Measurements from ENCODE around the gene PAOX. TPM values are rescaled to one million over a fixed set of nuclear protein-coding genes. Genes with fewer than 3 reads are reported as not detected.

PAOX gene
- total RNA-seq, 2 donors from 2014 or later = 12.4 to 13.8 TPM

DNA sequence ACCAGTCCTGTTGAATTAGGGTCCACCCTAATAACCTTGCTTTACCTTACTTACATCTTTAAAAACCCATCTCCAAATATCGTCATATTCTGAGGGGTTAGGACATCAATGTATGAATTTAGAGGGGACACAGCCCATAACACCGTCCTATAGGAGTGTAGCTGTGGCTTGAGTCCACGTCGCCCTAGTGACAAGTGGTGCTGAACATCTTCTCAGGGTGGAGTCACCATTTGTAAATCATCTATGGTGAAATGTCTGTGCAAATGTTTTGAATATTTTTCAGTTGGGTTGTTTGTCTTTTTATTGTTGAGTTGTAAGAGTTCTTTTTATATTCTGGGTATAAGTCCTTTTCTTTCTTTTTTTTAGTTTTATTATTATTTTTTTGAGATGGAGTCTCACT, 37.1 kb upstream of the PAOX start:
- no peaks in the 10 kb centered on the region for H3K36me3 Mint-ChIP-seq (ENCODE audit: insufficient read depth in 2 of 2)
- no peaks in the 10 kb centered on the region for H3K9me3 Mint-ChIP-seq
- peaks cover 33% of the 10 kb centered on the region for H3K27me3 Mint-ChIP-seq (ENCODE audit: low read depth)
- DNase-seq (no peak), ATAC-seq (replicated peaks in 1 of 2) (no peak)
- H3K4me1 Mint-ChIP-seq (ENCODE audit: low read depth) = no peaks in the 10 kb centered on the region
- H3K4me3 Mint-ChIP-seq = no peak overlapping the region
- no peak overlapping the region for H3K27ac Mint-ChIP-seq

DNA sequence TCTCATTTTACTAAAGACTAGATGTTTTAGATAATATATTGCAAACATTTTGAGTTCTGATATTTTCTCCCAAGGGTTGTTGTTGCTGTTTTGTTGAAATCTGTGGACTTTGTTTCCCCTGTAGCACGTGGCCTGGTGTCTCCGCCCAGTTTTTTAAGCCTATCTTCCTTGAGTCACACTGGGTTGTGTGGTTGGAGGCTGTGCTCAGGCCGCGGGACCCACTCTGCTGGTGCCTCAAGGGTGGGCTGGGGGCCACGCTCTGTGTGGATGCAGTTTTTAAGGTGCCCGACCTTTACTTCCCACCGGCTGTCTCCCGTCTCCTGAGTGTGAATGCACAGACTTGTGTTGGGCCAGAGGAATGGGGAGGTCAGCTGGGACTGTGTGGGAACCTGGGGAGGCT, 36.1 kb upstream of the PAOX start:
- Mint-ChIP-seq H3K27me3 (ENCODE audit: low read depth) (peaks cover 33% of the 10 kb centered on the region), H3K4me3 (no peak overlapping the region), H3K27ac (no peak overlapping the region), H3K9me3 (no peaks in the 10 kb centered on the region), H3K4me1 (ENCODE audit: low read depth) (no peaks in the 10 kb centered on the region), H3K36me3 (ENCODE audit: insufficient read depth in 2 of 2) (no peaks in the 10 kb centered on the region)
- DNase-seq (no peak), ATAC-seq (replicated peaks in 1 of 2) (no peak)

DNA sequence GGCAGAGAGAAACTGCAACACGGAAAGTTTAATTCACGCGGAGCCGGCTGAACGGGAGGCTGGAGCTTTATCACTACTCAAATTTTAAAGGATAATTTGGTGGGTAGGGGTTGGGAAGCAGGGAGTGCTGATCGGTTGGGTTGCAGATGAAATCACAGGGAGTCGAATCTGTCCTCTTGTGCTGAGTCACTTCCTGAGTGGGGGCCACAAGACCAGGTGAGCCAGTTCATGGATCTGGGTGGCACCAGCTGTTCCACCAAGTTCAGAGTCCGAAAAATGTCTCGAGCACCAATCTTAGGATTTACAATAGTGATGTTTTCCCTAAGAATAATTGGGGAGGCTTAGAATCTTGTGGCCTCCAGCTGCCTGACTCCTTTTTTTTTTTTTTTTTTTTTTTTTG, 35.5 kb upstream of the PAOX start:
- Mint-ChIP-seq H3K36me3 (ENCODE audit: insufficient read depth in 2 of 2) (no peaks in the 10 kb centered on the region), H3K9me3 (no peaks in the 10 kb centered on the region), H3K4me1 (ENCODE audit: low read depth) (no peaks in the 10 kb centered on the region), H3K27ac (no peak overlapping the region), H3K27me3 (ENCODE audit: low read depth) (peaks cover 33% of the 10 kb centered on the region), H3K4me3 (no peak overlapping the region)
- ATAC-seq (replicated peaks in 1 of 2) (no peak), DNase-seq (no peak)

DNA sequence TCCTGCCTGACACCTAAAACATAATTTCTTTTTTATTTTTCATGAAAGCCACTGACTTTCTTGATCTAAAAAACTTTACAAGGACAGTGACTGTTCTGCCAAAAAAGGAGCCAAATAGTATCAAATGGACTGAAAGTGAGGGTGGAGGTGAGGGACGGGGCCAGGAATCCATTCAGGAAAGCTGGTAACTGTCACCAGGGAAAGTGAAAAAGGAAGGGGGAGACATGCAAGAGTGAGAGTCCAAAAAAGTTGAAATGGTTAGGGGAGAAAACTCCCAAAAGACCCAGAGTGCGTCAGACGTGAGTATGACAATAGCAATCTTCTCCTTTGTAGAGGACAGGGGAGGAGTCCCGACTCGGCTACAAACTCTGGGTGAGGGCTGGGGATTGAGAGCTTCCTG, 34.8 kb upstream of the PAOX start:
- peaks cover 4% of the 10 kb centered on the region for H3K4me1 Mint-ChIP-seq (ENCODE audit: low read depth)
- ATAC-seq (replicated peaks in 1 of 2) = no peak
- no peak overlapping the region for H3K27ac Mint-ChIP-seq
- H3K9me3 Mint-ChIP-seq = no peaks in the 10 kb centered on the region
- no peak overlapping the region for H3K4me3 Mint-ChIP-seq
- no peaks in the 10 kb centered on the region for H3K36me3 Mint-ChIP-seq (ENCODE audit: insufficient read depth in 2 of 2)
- DNase-seq = no peak
- H3K27me3 Mint-ChIP-seq (ENCODE audit: low read depth) = peaks cover 38% of the 10 kb centered on the region

DNA sequence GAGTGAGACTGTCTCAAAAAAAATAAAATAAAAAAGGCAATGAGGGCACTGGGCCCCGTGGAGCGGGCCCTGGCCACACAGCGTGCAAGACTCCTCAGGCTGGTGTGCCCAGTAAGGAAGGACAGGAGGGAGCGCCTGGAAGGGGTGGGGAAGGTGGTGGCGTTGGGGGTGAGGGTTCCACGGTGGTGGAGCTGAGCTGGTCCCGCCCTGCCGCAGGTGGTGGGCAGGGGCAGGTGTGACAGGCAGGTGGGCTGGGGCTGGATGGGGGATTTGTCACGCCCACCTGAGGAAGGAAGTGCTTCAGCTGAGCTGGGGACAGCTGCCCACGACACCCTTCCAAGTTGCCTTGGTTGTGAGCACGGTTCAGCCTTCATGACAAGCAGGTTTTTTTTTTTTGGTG, 32.6 kb upstream of the PAOX start:
- H3K36me3 Mint-ChIP-seq (ENCODE audit: insufficient read depth in 2 of 2) = no peaks in the 10 kb centered on the region
- ATAC-seq (replicated peaks in 1 of 2) = no peak
- no peak for DNase-seq

DNA sequence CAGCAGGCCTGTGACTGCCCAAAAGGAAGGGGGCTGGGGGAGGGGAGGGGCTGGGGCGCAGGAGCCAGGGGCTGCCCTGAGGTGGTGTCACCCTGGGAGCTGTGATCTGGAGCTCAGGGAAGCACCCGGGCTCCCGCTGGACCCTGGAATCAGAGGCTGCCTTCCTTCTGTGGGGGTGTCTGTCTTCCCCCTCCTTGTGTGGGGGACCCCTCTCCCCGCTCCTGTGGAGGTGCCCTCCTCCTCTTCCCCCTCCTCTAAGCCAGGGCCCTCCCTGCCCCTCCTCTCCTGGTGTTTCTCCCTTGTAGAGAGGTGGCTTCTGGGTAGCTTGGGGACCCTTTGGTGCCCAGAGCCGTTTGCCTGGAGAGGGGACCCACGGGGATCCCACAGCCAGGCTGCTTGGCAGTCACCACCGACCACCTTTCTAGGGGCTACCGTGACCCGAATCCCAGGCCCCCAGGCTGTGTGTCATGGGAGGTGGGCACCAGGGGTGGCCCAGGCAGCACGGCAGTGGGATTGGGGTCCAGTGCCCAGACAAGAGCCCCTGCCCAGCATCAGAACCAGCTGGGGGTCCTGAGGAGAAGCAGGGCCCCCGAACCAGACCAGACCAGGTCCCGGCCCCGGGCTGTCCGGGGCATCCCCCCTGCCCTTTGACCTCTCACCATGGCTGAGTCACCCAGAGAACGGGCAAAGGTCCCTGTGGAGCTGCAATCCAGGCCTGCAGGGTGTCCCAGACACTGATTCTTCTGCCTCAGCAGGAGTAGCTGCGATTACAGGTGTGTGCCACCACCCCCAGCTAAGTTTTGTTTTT, 31.1 kb upstream of the PAOX start:
- Mint-ChIP-seq H3K4me3 (no peak overlapping the region), H3K27ac (no peak overlapping the region), H3K36me3 (ENCODE audit: insufficient read depth in 2 of 2) (no peaks in the 10 kb centered on the region), H3K4me1 (ENCODE audit: low read depth) (peaks cover 6% of the 10 kb centered on the region), H3K9me3 (no peaks in the 10 kb centered on the region), H3K27me3 (ENCODE audit: low read depth) (peaks cover 36% of the 10 kb centered on the region)
- ATAC-seq (replicated peaks in 1 of 2) (no peak), DNase-seq (no peak)

More for the DNA sequence above, 32.6 kb upstream of the PAOX start:
- Mint-ChIP-seq H3K4me1 (ENCODE audit: low read depth) (peaks cover 6% of the 10 kb centered on the region), H3K27ac (no peak overlapping the region), H3K4me3 (no peak overlapping the region), H3K27me3 (ENCODE audit: low read depth) (peaks cover 41% of the 10 kb centered on the region), H3K9me3 (no peaks in the 10 kb centered on the region)

DNA sequence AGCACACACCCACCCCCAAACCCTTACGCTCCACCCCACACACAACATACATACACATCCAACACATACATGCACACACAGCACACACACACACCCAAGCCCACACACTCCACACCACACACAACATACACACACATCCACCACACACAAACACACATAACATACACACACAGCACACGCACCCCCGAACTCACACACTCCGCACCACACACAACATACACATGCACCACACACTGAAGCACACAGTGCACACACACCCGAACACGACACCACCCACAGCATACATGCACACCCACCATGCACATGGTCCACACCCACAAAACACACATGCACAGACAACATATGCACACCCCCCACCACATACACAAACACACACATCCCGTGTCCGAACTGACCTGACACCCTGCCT, 29.9 kb upstream of the PAOX start:
- DNase-seq (no peak), ATAC-seq (replicated peaks in 1 of 2) (no peak)
- H3K4me1 Mint-ChIP-seq (ENCODE audit: low read depth) = peaks cover 6% of the 10 kb centered on the region
- H3K27me3 Mint-ChIP-seq (ENCODE audit: low read depth) = peaks cover 29% of the 10 kb centered on the region
- H3K9me3 Mint-ChIP-seq = no peaks in the 10 kb centered on the region
- H3K4me3 Mint-ChIP-seq = no peak overlapping the region
- no peaks in the 10 kb centered on the region for H3K36me3 Mint-ChIP-seq (ENCODE audit: insufficient read depth in 2 of 2)
- no peak overlapping the region for H3K27ac Mint-ChIP-seq

DNA sequence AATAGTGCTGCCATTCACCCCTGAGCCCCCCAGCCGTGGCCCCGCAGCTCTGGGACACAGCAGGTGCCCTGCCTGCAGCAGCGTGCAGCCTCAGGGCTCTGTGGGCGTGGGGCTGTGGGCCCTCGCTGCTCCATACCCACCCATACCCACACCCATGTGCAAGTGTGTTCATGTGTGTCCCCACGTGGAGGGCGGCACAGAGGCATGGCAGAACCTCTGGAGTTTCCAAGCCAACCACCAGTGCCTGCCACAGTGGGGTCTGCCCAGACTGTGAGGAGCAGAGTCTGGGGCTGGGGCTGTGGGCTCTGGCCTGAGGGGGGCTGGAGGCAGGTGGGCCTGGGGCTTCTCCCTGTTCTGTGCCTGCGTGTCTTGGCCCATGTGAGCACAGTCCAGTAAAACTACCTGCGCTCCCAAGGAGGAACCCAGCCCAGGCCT, 29.5 kb upstream of the PAOX start:
- Mint-ChIP-seq H3K36me3 (ENCODE audit: insufficient read depth in 2 of 2) (no peaks in the 10 kb centered on the region), H3K4me3 (no peak overlapping the region), H3K27me3 (ENCODE audit: low read depth) (peaks cover 24% of the 10 kb centered on the region), H3K27ac (no peak overlapping the region), H3K4me1 (ENCODE audit: low read depth) (peaks cover 6% of the 10 kb centered on the region), H3K9me3 (no peaks in the 10 kb centered on the region)
- DNase-seq (no peak), ATAC-seq (replicated peaks in 1 of 2) (no peak)

DNA sequence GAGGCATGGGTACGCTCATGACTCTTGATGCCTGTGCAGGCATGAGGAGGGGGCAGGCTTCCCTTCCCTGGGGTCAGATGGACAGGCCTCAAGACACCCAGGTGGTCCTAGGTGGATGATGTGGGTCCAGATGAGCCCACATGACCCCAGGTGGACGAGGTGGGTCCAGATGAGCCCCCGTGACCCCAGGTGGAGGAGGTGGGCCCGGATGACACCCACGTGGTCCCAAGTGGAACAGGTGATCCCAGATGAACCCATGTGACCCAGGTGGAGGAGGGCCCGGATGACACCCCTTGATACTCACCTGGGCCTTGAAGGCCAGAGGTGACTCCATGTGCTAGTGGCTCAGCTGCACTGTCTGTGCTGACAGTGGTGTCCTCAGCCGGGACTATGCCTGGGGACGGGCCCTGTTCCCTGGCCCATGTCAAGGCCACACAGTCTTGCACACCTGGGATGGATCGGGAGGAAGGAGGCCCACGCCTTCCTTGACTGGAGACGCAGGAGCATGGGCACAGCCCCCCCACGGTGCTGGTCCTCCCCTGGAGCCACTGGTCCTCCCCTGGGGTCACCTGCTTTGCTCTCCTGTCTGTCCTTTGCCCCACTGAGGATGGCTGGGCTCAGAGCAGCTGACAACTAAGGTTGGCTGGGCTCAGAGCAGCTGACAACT, 28.6 kb upstream of the PAOX start:
- no peak for DNase-seq
- Mint-ChIP-seq H3K9me3 (no peaks in the 10 kb centered on the region), H3K27ac (no peak overlapping the region), H3K4me3 (no peak overlapping the region), H3K36me3 (ENCODE audit: insufficient read depth in 2 of 2) (no peaks in the 10 kb centered on the region), H3K4me1 (ENCODE audit: low read depth) (peaks cover 6% of the 10 kb centered on the region), H3K27me3 (ENCODE audit: low read depth) (peaks cover 17% of the 10 kb centered on the region)
- no peak for ATAC-seq (replicated peaks in 1 of 2)

DNA sequence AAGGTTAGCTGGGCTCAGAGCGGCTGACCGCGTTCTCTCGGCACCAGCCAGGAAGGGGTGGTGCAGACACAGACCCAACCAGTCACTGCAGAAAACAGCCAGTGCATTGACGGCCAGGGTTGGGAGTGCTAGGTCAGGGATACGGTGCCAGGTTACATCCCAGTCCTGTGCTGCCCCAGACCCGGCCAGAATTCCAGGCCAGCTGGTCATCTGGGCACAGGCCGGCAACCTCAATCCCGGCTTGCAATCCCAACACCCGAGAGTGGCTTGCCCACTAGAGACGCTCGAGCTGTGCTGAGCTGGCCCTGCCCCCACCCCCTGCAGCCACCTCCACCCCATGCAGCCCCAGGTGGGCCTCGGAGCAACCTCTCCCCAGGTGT, 28.1 kb upstream of the PAOX start:
- Mint-ChIP-seq H3K4me1 (ENCODE audit: low read depth) (peaks cover 8% of the 10 kb centered on the region), H3K36me3 (ENCODE audit: insufficient read depth in 2 of 2) (no peaks in the 10 kb centered on the region), H3K9me3 (no peaks in the 10 kb centered on the region), H3K4me3 (no peak overlapping the region), H3K27ac (no peak overlapping the region), H3K27me3 (ENCODE audit: low read depth) (peaks cover 12% of the 10 kb centered on the region)
- ATAC-seq (replicated peaks in 1 of 2) (no peak), DNase-seq (no peak)

DNA sequence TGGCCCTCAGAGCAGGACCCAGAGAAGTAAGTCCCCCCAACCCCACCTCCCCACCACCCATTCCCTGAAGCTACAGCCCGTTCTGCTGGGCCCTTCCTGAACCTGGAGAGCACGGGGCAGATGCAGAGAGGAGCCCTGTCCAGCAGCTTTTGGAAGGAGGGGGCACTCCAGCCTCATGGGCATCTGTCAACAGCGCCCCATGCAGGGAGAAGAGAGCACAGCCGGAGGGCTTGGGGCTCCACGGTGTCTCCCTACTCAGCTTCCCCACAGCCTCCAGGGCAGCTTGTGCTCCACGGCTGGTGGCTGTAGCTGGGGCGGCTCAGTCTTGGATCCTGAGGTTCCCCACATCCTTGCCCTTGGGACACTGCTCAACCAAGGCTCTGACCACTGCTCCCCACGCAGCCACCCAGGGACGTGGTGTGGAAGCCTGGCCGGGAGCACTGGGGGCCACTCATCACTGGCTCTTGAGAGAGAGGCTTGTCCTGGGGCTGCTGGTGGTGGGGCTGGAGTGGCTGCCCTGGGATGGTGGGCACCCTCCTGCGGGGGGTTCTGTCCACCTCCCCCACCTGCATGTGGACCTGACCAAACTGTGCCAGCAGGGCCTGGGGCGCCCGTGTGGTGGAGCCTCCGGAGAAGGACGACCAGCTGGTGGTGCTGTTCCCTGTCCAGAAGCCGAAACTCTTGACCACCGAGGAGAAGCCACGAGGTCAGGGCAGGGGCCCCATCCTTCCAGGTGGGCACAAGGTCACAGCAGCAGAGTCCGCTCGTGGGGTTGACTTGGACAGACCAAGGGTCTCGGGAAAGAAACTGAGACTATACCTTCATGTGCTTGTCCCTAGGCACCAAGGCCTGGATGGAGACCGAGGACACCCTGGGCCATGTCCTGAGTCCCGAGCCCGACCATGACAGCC, 27.4 kb upstream of the PAOX start:
- DNase-seq = no peak
- peaks cover 14% of the 10 kb centered on the region for H3K4me1 Mint-ChIP-seq (ENCODE audit: low read depth)
- no peaks in the 10 kb centered on the region for H3K36me3 Mint-ChIP-seq (ENCODE audit: insufficient read depth in 2 of 2)
- no peak for ATAC-seq (replicated peaks in 1 of 2)
- H3K4me3 Mint-ChIP-seq = no peak overlapping the region
- H3K27me3 Mint-ChIP-seq (ENCODE audit: low read depth) = peaks cover 8% of the 10 kb centered on the region
- no peak overlapping the region for H3K27ac Mint-ChIP-seq
- no peaks in the 10 kb centered on the region for H3K9me3 Mint-ChIP-seq

DNA sequence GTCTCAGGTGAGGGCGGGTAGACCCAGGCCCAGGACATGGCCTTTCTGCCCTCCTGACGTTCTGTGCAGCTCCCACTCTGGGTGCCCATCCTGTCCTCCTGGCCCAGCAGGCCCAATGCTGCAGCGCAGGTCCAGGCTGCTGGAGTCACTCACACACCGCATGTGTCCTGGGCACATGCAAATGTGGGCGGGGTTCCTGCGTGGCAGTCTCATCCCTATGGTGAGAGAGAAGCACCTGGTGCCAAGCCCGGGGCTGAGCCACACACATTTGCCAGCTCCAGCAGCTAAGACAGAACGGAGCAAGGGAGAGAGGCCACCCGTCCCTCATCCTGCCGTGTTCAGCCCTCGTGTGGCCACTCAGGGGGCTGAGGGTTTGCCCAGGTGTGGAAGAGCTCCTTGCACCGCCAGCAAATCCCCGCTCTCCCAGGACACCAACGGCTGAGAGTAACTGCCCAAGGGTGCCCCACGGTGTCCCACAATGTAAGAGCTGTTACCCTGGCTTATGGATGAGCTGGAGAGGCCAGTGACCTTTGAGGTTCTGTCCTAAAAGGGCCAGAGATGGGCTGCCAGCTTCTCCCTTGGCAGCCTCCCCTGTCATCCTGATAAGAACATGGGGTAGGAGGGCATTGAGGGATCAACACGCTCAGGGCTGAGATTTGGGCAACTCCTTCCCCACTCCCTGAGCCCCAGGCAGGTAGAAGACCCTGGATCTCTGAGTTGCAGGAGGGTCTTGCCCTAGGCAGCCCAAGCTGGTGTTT, 25.7 kb upstream of the PAOX start:
- H3K9me3 Mint-ChIP-seq = no peaks in the 10 kb centered on the region

More for the DNA sequence above, 25.7 kb upstream of the PAOX start:
- ATAC-seq (replicated peaks in 1 of 2) = no peak
- peaks cover 14% of the 10 kb centered on the region for H3K4me1 Mint-ChIP-seq (ENCODE audit: low read depth)
- no peak for DNase-seq
- no peak overlapping the region for H3K27ac Mint-ChIP-seq
- peaks cover 8% of the 10 kb centered on the region for H3K27me3 Mint-ChIP-seq (ENCODE audit: low read depth)
- H3K36me3 Mint-ChIP-seq (ENCODE audit: insufficient read depth in 2 of 2) = no peaks in the 10 kb centered on the region
- H3K4me3 Mint-ChIP-seq = no peak overlapping the region
